ENCODE data around the gene SEC22A.

DNA sequence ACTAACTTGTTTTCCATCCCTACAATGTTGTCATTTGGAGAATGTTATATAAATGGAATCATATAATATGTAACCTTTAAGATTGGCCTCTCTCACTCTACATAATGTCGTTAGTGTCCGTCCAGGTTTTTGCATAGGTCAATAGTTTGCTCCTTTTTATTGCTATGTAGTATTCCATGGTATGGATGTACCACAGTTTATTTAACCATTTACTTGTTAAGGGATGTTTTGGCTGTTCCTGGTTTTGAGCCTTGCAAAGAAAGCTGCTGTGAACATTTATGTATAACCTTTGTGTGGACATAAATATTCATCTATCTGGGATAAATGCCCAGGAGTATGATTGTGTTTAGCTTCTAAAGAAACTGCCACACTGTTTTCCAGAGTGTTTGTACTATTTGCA lies 34.1 kb upstream of the SEC22A start:
- no peak for TF ChIP-seq CTCF (IDR thresholded peaks at IDR 0.05; ENCODE audit: low read depth, low read length)
- TF ChIP-seq POLR2A (IDR thresholded peaks at IDR 0.05; ENCODE audit: extremely low read depth, insufficient read length), result no peak
- TF ChIP-seq MYC (IDR thresholded peaks at IDR 0.05; ENCODE audit: low read depth, low read length), result no peak
